GM13976 (cell line): ENCODE results near the gene COL21A1.

Experiments
- DNase-seq: peaks from one replicate; pipeline ENCODE4 v3.0.0; 2012; ENCODE audit warnings: low spot score
- in situ Hi-C: fragments of 300-500 bp; cut with MboI; formaldehyde crosslinking; loops from one replicate; pipeline ENCODE4 v1.12.0; 2022; ENCODE audit warnings: low sequenced_read_pairs, mixed read lengths, inconsistent platforms; ENCODE audit not compliant: unreplicated experiment
- TF ChIP-seq, protein P1 (sequence below): IDR thresholded peaks from 2 replicates; pipeline ENCODE4 v1.5.1; 2012; ENCODE audit warnings: borderline replicate concordance, mild to moderate bottlenecking; ENCODE audit not compliant: insufficient read depth; ENCODE audit errors: extremely low read depth, missing control alignments, control extremely low read depth

COL21A1 gene

DNA sequence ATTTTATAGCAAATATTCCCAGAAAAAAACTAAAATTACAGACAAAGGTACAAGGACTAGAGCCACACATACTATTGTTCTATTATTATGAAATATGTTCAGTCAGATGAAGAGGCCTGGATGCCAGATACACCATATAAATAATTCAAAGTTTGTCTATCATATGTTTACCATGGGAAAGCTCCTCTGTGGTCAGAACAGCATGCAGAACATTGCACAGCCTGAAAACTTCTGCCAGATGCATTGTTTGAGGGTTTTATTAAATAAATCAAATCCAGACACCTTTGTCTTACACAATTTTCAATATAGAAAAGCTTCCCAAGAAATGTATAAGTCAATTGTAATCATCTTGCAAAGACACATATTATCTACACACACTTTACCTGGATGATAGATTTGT is 35.0 kb upstream of the COL21A1 start:
- in situ Hi-C loops, result no loop called here
- TF ChIP-seq, protein P1, sequence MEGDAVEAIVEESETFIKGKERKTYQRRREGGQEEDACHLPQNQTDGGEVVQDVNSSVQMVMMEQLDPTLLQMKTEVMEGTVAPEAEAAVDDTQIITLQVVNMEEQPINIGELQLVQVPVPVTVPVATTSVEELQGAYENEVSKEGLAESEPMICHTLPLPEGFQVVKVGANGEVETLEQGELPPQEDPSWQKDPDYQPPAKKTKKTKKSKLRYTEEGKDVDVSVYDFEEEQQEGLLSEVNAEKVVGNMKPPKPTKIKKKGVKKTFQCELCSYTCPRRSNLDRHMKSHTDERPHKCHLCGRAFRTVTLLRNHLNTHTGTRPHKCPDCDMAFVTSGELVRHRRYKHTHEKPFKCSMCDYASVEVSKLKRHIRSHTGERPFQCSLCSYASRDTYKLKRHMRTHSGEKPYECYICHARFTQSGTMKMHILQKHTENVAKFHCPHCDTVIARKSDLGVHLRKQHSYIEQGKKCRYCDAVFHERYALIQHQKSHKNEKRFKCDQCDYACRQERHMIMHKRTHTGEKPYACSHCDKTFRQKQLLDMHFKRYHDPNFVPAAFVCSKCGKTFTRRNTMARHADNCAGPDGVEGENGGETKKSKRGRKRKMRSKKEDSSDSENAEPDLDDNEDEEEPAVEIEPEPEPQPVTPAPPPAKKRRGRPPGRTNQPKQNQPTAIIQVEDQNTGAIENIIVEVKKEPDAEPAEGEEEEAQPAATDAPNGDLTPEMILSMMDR, result no peak

GRCh38 chr6:56280126-56280525 is 32.7 kb upstream of the COL21A1 start:
- TF ChIP-seq, protein P1, result no peak
- in situ Hi-C loops, result no loop called here
- no peak for DNase-seq

More for the DNA sequence above, 35.0 kb upstream of the COL21A1 start:
- no peak for DNase-seq

- in situ Hi-C loops, result no loop called here
- no peak for DNase-seq
- TF ChIP-seq, protein P1, result no peak
These were observed 32.1 kb upstream of the COL21A1 start for GRCh38 chr6:56279331-56280080.

- in situ Hi-C loops, result no loop called here
- no peak for DNase-seq
- TF ChIP-seq, protein P1, result no peak
These were observed 30.8 kb upstream of the COL21A1 start for GRCh38 chr6:56278171-56278591.

- TF ChIP-seq, protein P1, result no peak
These were observed 23.5 kb upstream of the COL21A1 start for GRCh38 chr6:56270812-56271441.

GRCh38 chr6:56268266-56268665 is 20.9 kb upstream of the COL21A1 start:
- in situ Hi-C loops, result loop anchor here (25.0 kb wide), 1 partner anchor 281 kb away; no protein-coding TSS in a partner anchor
- TF ChIP-seq, protein P1, result no peak

More at GRCh38 chr6:56270812-56271441, 23.5 kb upstream of the COL21A1 start:
- no peak for DNase-seq
- in situ Hi-C loops, result loop anchor here (25.0 kb wide), 1 partner anchor 284 kb away; no protein-coding TSS in a partner anchor

More at GRCh38 chr6:56268266-56268665, 20.9 kb upstream of the COL21A1 start:
- DNase-seq, result no peak
